ENCODE measurements around the gene LAMC1.

Gene LAMC1

DNA sequence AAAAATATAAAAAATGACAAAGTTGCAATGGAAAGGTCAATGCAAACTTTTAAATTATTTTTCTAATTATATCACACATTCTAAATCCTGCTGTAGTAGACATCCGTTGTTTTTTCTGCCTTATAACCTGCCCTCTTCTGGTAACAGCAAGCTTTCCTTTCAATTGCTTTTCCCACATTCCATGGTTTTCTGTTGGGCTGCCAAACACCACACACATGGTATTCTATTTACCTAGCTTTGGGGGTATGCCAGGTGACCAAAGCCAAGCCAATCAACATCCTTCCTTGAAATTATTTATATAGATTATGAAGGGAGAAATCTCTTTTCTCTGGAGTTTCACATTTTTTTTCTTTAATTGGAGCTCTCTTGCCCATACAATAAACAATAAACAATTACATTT, 3.4 kb upstream of the LAMC1 start:
- TF ChIP-seq CTCF (conservative IDR thresholded peaks at IDR 0.05) (peak; percentile 49), ZFX (IDR thresholded peaks at IDR 0.05) (no peak)
- no peak overlapping the region for H3K27ac ChIP-seq

GRCh38 chr1:183021405-183022201, 1.6 kb upstream of the LAMC1 start:
- TF ChIP-seq CTCF (conservative IDR thresholded peaks at IDR 0.05) (no peak), ZFX (IDR thresholded peaks at IDR 0.05) (no peak)
- peak overlapping the region; percentile 99 for H3K27ac ChIP-seq

GRCh38 chr1:183022202-183023145, 746 bp upstream of the LAMC1 start:
- no peak; the same call in 1 of the 2 replicates for TF ChIP-seq ZFX (IDR thresholded peaks at IDR 0.05)
- TF ChIP-seq CTCF (conservative IDR thresholded peaks at IDR 0.05) = no peak
- peak overlapping the region; percentile 99 for H3K27ac ChIP-seq

- peak; percentile 90 for TF ChIP-seq ZFX (IDR thresholded peaks at IDR 0.05)
- TF ChIP-seq CTCF (conservative IDR thresholded peaks at IDR 0.05) = peak; percentile 78
- peak overlapping the region; percentile 99 for H3K27ac ChIP-seq
Measured at GRCh38 chr1:183023601-183024316, 539 bp downstream of the LAMC1 start.

GRCh38 chr1:183024317-183025009, 1.2 kb downstream of the LAMC1 start:
- TF ChIP-seq ZFX (IDR thresholded peaks at IDR 0.05) = no peak
- no peak for TF ChIP-seq CTCF (conservative IDR thresholded peaks at IDR 0.05)
- H3K27ac ChIP-seq = peak overlapping the region; percentile 99

DNA sequence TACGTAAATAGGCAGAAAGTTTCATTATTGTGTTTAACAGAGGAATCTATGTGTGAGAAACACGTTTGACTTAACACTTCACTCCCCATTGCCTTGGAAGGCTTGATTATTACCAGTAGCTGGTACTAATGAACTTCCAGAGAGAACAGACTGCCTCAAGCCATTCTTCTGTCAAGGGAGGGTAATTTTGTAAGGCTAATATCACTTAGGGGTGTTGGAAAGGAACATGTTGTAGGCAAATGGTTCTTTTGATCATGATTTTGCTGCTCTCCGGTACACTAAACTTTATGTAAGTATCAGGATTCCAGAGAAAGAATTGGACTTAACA, 1.8 kb downstream of the LAMC1 start:
- no peak overlapping the region for H3K27ac ChIP-seq
- TF ChIP-seq ZFX (IDR thresholded peaks at IDR 0.05) (no peak), CTCF (conservative IDR thresholded peaks at IDR 0.05) (no peak)
